ENCODE measurements around the gene SLCO6A1.
"Not testable (repeated sequence)": the region's sequence is repeated elsewhere in the genome, so short reads cannot be mapped to it uniquely, and the experiment has no call there.

SLCO6A1 gene

DNA sequence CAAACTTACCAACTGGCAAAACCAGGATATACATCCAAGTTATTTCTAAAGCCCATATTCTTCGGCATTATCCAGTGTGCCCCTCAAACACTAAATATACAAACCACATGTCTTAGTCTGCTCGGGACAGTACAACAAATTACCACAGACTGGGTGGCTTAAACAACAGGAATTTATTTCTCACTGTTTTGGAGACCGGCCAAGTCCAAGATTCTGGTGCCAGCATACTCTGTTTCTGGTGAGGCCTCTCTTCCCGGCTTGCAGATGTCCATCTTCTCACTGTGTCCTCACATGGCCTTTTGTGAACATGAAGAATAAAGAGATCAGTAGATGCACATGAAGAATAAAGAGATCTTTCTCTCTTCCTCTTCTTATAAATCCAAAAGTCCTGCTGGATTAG lies 12.9 kb upstream of the SLCO6A1 start:
- no peaks in the 10 kb centered on the region for H3K36me3 ChIP-seq (replicated peaks; ENCODE audit: insufficient read depth, low read length)
- H3K4me3 ChIP-seq (ENCODE audit: low read length), result no peak overlapping the region
- no peak for TF ChIP-seq EZH2phosphoT487 (IDR thresholded peaks at IDR 0.05; ENCODE audit: low read length)
- no peak for TF ChIP-seq EZH2 (optimal IDR thresholded peaks at IDR 0.05; ENCODE audit: low read depth, low read length)
- TF ChIP-seq, protein P1, sequence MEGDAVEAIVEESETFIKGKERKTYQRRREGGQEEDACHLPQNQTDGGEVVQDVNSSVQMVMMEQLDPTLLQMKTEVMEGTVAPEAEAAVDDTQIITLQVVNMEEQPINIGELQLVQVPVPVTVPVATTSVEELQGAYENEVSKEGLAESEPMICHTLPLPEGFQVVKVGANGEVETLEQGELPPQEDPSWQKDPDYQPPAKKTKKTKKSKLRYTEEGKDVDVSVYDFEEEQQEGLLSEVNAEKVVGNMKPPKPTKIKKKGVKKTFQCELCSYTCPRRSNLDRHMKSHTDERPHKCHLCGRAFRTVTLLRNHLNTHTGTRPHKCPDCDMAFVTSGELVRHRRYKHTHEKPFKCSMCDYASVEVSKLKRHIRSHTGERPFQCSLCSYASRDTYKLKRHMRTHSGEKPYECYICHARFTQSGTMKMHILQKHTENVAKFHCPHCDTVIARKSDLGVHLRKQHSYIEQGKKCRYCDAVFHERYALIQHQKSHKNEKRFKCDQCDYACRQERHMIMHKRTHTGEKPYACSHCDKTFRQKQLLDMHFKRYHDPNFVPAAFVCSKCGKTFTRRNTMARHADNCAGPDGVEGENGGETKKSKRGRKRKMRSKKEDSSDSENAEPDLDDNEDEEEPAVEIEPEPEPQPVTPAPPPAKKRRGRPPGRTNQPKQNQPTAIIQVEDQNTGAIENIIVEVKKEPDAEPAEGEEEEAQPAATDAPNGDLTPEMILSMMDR (IDR thresholded peaks at IDR 0.05; ENCODE audit: low read length), result no peak
- H3K9me2 ChIP-seq (replicated peaks; ENCODE audit: insufficient read depth, low read length), result no peaks in the 10 kb centered on the region
- H3K9me3 ChIP-seq (replicated peaks; ENCODE audit: insufficient read depth, low read length), result no peaks in the 10 kb centered on the region
- no peaks in the 10 kb centered on the region for H3F3A ChIP-seq (ENCODE audit: insufficient read depth, low read length)
- no peak overlapping the region for H3K9ac ChIP-seq (ENCODE audit: low read length)
- DNase-seq, result no peak
- no peaks in the 10 kb centered on the region for H4K20me1 ChIP-seq (ENCODE audit: insufficient read depth, low read length)
- no peak overlapping the region for H3K4me2 ChIP-seq (ENCODE audit: low read depth, low read length)
- H3K79me2 ChIP-seq (ENCODE audit: low read length), result no peaks in the 10 kb centered on the region
- H2AFZ ChIP-seq (ENCODE audit: low read length), result no peak overlapping the region
- H3K4me1 ChIP-seq (ENCODE audit: low read length), result no peaks in the 10 kb centered on the region
- H3K27me3 ChIP-seq (replicated peaks; ENCODE audit: insufficient read depth, low read length), result no peaks in the 10 kb centered on the region
- H3K27ac ChIP-seq (ENCODE audit: low read length), result no peak overlapping the region

DNA sequence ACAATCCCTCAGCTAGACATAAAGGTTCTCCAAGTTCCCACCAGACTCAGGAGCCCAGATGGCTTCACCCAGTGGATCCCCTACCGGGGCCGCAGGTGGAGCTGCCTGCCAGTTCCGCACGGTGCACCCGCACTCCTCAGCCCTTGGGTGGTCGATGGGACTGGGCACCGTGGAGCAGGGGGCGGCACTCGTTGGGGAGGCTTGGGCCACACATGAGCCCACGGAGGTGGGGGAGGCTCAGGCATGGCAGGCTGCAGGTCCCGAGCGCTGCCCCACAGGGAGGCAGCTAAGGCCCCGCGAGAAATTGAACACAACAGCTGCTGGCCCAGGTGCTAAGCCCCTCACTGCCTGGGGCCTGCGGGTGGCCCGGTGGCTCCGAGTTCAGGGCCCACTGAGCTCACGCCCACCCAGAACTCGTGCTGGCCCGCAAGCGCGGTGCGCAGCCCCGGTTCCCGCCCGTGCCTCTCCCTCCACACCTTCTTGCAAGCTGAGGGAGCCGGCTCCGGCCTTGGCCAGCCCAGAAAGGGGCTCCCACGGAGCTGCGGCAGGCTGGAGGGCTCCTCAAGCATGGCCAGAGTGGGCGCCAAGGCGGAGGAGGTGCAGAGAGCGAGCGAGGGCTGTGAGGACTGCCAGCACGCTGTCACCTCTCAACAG lies 7.4 kb downstream of the SLCO6A1 start:
- not testable (repeated sequence) for H4K20me1 ChIP-seq (ENCODE audit: insufficient read depth, low read length)

DNA sequence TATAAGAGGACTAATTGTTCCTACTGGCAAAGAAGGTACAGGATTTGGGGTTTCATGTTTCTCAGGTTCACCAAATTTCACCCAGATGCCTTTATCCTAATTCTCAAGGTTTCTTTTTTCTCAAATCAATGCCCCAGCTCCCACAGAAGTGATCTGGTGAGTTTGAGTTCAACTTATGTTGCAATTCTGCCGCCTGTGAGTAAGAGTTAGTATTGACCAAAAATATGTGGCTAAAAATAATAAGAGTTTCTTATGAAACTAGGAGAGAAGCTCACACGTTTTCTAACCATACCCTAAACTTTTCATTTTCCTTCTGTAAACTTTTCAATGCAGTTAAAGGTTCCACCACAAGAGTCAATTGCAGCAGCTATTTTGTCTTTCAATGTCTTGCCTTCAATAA lies 15.1 kb downstream of the SLCO6A1 start:
- H3K79me2 ChIP-seq (ENCODE audit: low read length), result no peaks in the 10 kb centered on the region

More for the DNA sequence above, 7.4 kb downstream of the SLCO6A1 start:
- not testable (repeated sequence) for H3K4me2 ChIP-seq (ENCODE audit: low read depth, low read length); H3K36me3 ChIP-seq (replicated peaks; ENCODE audit: insufficient read depth, low read length); H3K9me2 ChIP-seq (replicated peaks; ENCODE audit: insufficient read depth, low read length); H2AFZ ChIP-seq (ENCODE audit: low read length); H3K9ac ChIP-seq (ENCODE audit: low read length); H3K4me3 ChIP-seq (ENCODE audit: low read length); H3F3A ChIP-seq (ENCODE audit: insufficient read depth, low read length); H3K4me1 ChIP-seq (ENCODE audit: low read length); DNase-seq; H3K79me2 ChIP-seq (ENCODE audit: low read length); H3K27ac ChIP-seq (ENCODE audit: low read length); H3K27me3 ChIP-seq (replicated peaks; ENCODE audit: insufficient read depth, low read length); H3K9me3 ChIP-seq (replicated peaks; ENCODE audit: insufficient read depth, low read length)

More for the DNA sequence above, 15.1 kb downstream of the SLCO6A1 start:
- Histone ChIP-seq H3F3A (ENCODE audit: insufficient read depth, low read length) (0 out of 2 replicates have a peak, but pooled peaks cover 7% of the 10 kb centered on the region), H3K27ac (ENCODE audit: low read length) (no peak overlapping the region), H4K20me1 (ENCODE audit: insufficient read depth, low read length) (no peaks in the 10 kb centered on the region), H3K9me3 (replicated peaks; ENCODE audit: insufficient read depth, low read length) (0 out of 2 replicates have a peak, but pooled peaks cover 2% of the 10 kb centered on the region), H2AFZ (ENCODE audit: low read length) (no peak overlapping the region), H3K4me1 (ENCODE audit: low read length) (peaks cover 9% of the 10 kb centered on the region; the same call in 1 of the 2 replicates), H3K4me3 (ENCODE audit: low read length) (no peak overlapping the region), H3K9ac (ENCODE audit: low read length) (no peak overlapping the region), H3K4me2 (ENCODE audit: low read depth, low read length) (peak overlapping the region; percentile 10; the same call in 1 of the 2 replicates), H3K27me3 (replicated peaks; ENCODE audit: insufficient read depth, low read length) (no peaks in the 10 kb centered on the region), H3K36me3 (replicated peaks; ENCODE audit: insufficient read depth, low read length) (no peaks in the 10 kb centered on the region), H3K9me2 (replicated peaks; ENCODE audit: insufficient read depth, low read length) (no peaks in the 10 kb centered on the region)
- peak; percentile 64 for DNase-seq
- TF ChIP-seq EZH2 (optimal IDR thresholded peaks at IDR 0.05; ENCODE audit: low read depth, low read length), result no peak
- TF ChIP-seq, protein P1 (IDR thresholded peaks at IDR 0.05; ENCODE audit: low read length), result no peak; the same call in 1 of the 2 replicates
- TF ChIP-seq EZH2phosphoT487 (IDR thresholded peaks at IDR 0.05; ENCODE audit: low read length), result no peak
